ENCODE measurements around the gene KYNU. TPM values are rescaled to one million over a fixed set of nuclear protein-coding genes. Genes with fewer than 3 reads are reported as not detected.

The KYNU gene
- total RNA-seq, 1 experiment from 2014 or later: 143 TPM

DNA sequence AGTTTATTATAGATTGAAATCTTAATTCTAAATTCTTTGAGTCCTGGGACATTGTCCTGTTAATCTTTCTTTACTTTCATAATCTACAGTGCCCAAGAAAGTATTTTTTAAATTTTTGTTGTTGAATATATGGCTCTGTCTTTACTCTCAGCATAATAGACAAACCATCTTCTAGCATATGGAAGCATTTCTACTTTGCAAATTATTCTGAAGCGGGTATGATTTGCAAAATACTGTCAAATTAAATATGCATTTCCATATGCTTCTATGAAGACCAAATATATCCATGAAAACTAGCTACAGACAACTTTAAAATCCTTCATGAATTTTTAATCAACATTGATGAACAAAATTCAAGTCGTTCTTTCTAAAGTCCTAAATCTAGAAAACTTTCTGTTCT is 117.2 kb downstream of the KYNU start:
- ChIA-PET POLR2A (interaction anchor here (0.9 kb wide), 1 partner anchor 123 kb away, joined by 3 read pairs; no protein-coding TSS in a partner anchor), CTCF (interaction anchor here (1.1 to 1.7 kb wide), 3 partner anchors 34 to 352 kb away, joined by 4 to 5 read pairs (median 5); no protein-coding TSS in a partner anchor)
- Mint-ChIP-seq H3K36me3 (ENCODE audit: insufficient read depth, unreplicated experiment) (peaks cover 79% of the 10 kb centered on the region), H3K27ac (ENCODE audit: low read depth, unreplicated experiment) (no peak overlapping the region), H3K4me1 (ENCODE audit: insufficient read depth, unreplicated experiment) (peaks cover 15% of the 10 kb centered on the region), H3K27me3 (ENCODE audit: insufficient read depth, unreplicated experiment) (no peaks in the 10 kb centered on the region), H3K4me3 (ENCODE audit: unreplicated experiment) (no peak overlapping the region), H3K9me3 (ENCODE audit: unreplicated experiment) (no peaks in the 10 kb centered on the region)
- no TSS peak for BruUV-seq (replicated peaks)
- DNase-seq (ENCODE audit: unreplicated experiment): no peak
- intact Hi-C loops (cut with micrococcal nuclease): no loop called here
- TF ChIP-seq, protein P1, sequence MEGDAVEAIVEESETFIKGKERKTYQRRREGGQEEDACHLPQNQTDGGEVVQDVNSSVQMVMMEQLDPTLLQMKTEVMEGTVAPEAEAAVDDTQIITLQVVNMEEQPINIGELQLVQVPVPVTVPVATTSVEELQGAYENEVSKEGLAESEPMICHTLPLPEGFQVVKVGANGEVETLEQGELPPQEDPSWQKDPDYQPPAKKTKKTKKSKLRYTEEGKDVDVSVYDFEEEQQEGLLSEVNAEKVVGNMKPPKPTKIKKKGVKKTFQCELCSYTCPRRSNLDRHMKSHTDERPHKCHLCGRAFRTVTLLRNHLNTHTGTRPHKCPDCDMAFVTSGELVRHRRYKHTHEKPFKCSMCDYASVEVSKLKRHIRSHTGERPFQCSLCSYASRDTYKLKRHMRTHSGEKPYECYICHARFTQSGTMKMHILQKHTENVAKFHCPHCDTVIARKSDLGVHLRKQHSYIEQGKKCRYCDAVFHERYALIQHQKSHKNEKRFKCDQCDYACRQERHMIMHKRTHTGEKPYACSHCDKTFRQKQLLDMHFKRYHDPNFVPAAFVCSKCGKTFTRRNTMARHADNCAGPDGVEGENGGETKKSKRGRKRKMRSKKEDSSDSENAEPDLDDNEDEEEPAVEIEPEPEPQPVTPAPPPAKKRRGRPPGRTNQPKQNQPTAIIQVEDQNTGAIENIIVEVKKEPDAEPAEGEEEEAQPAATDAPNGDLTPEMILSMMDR (IDR thresholded peaks at IDR 0.05; ENCODE audit: unreplicated experiment): no peak

DNA sequence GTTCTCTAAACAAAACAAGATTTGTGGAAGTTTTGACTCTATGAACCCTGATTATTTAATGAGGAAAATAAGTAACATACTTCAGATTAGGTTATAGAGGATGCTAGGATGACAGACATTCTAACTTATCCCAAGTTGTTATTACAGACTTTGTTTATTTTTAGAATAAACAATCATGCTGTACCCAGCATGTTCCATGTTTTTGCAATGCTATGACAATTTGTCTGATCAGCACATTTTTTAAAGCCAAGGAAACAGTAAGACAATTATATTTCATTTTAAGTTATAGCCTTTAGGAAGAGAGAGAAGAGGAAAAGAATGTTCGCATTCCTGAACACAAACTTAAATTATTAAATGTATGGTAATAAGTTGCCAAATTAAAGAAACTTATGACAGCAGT is 119.8 kb downstream of the KYNU start:
- TF ChIP-seq, protein P1 (IDR thresholded peaks at IDR 0.05; ENCODE audit: unreplicated experiment): no peak

DNA sequence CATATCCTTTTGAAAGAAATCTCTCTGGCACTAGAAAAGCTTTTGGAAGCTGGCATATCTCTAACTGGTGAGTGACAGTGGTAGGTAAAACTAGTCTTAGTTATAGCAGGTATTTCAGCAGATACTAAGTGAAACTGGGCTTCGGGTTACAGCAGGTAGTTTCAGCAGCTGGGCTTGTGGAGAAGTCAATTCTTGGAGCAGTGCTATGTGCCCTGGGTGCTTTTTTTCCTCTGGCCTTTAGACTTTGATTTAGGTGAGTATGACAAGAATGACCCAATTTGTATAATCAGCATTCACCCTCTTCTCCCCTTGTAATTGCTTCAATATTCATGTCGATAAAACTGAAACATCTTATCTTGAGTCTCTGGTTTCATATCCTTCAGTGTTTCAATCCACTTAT is 123.1 kb downstream of the KYNU start:
- H3K4me1 Mint-ChIP-seq (ENCODE audit: insufficient read depth, unreplicated experiment): peaks cover 13% of the 10 kb centered on the region
- H3K36me3 Mint-ChIP-seq (ENCODE audit: insufficient read depth, unreplicated experiment): peaks cover 96% of the 10 kb centered on the region
- POLR2A ChIA-PET: no interaction called here
- CTCF ChIA-PET: no interaction called here
- no peak overlapping the region for H3K4me3 Mint-ChIP-seq (ENCODE audit: unreplicated experiment)
- DNase-seq (ENCODE audit: unreplicated experiment): no peak
- no TSS peak for BruUV-seq (replicated peaks)
- no peaks in the 10 kb centered on the region for H3K9me3 Mint-ChIP-seq (ENCODE audit: unreplicated experiment)
- intact Hi-C loops (cut with micrococcal nuclease): no loop called here
- H3K27me3 Mint-ChIP-seq (ENCODE audit: insufficient read depth, unreplicated experiment): no peaks in the 10 kb centered on the region
- H3K27ac Mint-ChIP-seq (ENCODE audit: low read depth, unreplicated experiment): no peak overlapping the region
- TF ChIP-seq, protein P1 (IDR thresholded peaks at IDR 0.05; ENCODE audit: unreplicated experiment): no peak

More for the DNA sequence above, 119.8 kb downstream of the KYNU start:
- H3K9me3 Mint-ChIP-seq (ENCODE audit: unreplicated experiment): no peaks in the 10 kb centered on the region
- H3K4me1 Mint-ChIP-seq (ENCODE audit: insufficient read depth, unreplicated experiment): peaks cover 15% of the 10 kb centered on the region
- peaks cover 83% of the 10 kb centered on the region for H3K36me3 Mint-ChIP-seq (ENCODE audit: insufficient read depth, unreplicated experiment)
- H3K27me3 Mint-ChIP-seq (ENCODE audit: insufficient read depth, unreplicated experiment): no peaks in the 10 kb centered on the region
- BruUV-seq (replicated peaks): no TSS peak
- ChIA-PET POLR2A (no interaction called here), CTCF (no interaction called here)
- H3K4me3 Mint-ChIP-seq (ENCODE audit: unreplicated experiment): no peak overlapping the region
- no peak for DNase-seq (ENCODE audit: unreplicated experiment)
- H3K27ac Mint-ChIP-seq (ENCODE audit: low read depth, unreplicated experiment): peak overlapping the region; percentile 63
- intact Hi-C loops (cut with micrococcal nuclease): no loop called here

DNA sequence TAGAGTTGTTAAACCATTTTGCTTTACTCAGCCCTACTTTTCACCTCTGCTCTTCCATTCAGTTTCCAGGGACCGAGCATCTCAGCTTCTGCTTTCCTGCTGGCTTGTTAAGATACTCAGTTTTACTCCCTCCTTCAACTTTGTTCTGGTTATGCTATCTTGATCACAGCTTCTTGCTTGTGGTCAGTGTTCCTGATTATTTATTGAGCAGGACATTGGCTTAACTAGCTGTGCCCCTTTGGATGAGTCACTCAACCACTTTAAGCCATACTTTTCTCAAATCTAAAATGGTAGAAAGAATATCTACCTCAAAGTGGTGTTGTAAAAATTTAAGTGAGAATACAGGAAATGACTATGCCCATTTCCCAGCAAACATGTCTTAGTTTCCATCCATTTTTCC is 124.0 kb downstream of the KYNU start:
- TF ChIP-seq, protein P1 (IDR thresholded peaks at IDR 0.05; ENCODE audit: unreplicated experiment): no peak
- no TSS peak for BruUV-seq (replicated peaks)
- CTCF ChIA-PET: interaction anchor here (0.6 to 1.1 kb wide), 3 partner anchors 13 to 323 kb away, joined by 3 to 4 read pairs (median 3); no protein-coding TSS in a partner anchor
- POLR2A ChIA-PET: no interaction called here
- DNase-seq (ENCODE audit: unreplicated experiment): no peak
- Mint-ChIP-seq H3K27me3 (ENCODE audit: insufficient read depth, unreplicated experiment) (no peaks in the 10 kb centered on the region), H3K4me3 (ENCODE audit: unreplicated experiment) (no peak overlapping the region), H3K27ac (ENCODE audit: low read depth, unreplicated experiment) (no peak overlapping the region), H3K36me3 (ENCODE audit: insufficient read depth, unreplicated experiment) (peaks cover 94% of the 10 kb centered on the region), H3K9me3 (ENCODE audit: unreplicated experiment) (no peaks in the 10 kb centered on the region), H3K4me1 (ENCODE audit: insufficient read depth, unreplicated experiment) (peaks cover 9% of the 10 kb centered on the region)
- intact Hi-C loops (cut with micrococcal nuclease): no loop called here
